Medulla oblongata (tissue), 1 donor: ENCODE data around the gene SYNJ1.
"Not testable (repeated sequence)": the region's sequence is repeated elsewhere in the genome, so short reads cannot be mapped to it uniquely, and the experiment has no call there.

Source experiments
- DNase-seq: peaks from one replicate; pipeline ENCODE4 v3.0.0-alpha.2; 2015; ENCODE audit errors: extremely low spot score

The SYNJ1 gene, protein sequence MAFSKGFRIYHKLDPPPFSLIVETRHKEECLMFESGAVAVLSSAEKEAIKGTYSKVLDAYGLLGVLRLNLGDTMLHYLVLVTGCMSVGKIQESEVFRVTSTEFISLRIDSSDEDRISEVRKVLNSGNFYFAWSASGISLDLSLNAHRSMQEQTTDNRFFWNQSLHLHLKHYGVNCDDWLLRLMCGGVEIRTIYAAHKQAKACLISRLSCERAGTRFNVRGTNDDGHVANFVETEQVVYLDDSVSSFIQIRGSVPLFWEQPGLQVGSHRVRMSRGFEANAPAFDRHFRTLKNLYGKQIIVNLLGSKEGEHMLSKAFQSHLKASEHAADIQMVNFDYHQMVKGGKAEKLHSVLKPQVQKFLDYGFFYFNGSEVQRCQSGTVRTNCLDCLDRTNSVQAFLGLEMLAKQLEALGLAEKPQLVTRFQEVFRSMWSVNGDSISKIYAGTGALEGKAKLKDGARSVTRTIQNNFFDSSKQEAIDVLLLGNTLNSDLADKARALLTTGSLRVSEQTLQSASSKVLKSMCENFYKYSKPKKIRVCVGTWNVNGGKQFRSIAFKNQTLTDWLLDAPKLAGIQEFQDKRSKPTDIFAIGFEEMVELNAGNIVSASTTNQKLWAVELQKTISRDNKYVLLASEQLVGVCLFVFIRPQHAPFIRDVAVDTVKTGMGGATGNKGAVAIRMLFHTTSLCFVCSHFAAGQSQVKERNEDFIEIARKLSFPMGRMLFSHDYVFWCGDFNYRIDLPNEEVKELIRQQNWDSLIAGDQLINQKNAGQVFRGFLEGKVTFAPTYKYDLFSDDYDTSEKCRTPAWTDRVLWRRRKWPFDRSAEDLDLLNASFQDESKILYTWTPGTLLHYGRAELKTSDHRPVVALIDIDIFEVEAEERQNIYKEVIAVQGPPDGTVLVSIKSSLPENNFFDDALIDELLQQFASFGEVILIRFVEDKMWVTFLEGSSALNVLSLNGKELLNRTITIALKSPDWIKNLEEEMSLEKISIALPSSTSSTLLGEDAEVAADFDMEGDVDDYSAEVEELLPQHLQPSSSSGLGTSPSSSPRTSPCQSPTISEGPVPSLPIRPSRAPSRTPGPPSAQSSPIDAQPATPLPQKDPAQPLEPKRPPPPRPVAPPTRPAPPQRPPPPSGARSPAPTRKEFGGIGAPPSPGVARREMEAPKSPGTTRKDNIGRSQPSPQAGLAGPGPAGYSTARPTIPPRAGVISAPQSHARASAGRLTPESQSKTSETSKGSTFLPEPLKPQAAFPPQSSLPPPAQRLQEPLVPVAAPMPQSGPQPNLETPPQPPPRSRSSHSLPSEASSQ (N-terminal part only)

DNA sequence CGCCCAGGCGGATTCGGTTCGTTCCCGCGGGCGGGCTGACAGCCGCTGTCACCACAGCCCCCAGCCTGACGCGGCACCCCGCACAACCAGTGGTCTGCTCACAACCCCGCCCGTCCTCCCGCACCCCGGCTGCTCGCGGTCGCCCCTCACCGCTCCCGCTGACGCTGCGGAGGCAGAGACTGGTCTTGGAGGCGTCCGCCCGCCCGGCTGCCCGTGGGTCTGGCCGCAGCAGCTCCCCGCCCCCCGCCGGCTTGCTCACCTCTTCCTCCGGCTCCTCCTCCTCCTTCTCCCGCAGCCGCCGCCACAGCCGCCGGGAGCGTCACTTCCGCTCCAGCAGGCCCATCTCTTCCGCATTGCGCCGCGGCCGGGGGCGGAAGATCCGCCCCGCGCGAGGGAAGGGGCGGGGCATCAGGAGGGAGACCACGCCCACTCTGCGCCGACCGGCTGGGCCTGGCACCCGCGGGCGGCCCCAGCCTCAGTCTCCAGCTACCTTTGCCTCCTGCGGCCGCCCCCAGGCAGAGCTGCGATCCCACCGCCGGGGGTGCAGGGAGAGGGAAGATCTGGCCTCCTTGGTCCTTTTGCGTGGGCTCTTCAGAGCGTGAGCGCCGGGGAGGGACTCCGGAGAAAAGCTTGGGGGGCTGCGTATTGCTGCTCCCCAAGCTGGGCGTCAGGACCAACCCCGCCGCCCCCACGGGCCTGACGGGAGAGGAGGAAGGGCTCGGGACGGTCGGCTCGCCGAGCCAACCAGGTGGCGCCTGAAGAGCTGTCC, at the start of gene SYNJ1:
TSS of gene SYNJ1 (minus strand) at position 327 of the 769 bp plus-strand sequence. CDS start 1,118 bp downstream, outside the sequence.
- peak; percentile 98 for DNase-seq

GRCh38 chr21:32777269-32777668, 49.5 kb upstream of the SYNJ1 start:
- no peak for DNase-seq

DNA sequence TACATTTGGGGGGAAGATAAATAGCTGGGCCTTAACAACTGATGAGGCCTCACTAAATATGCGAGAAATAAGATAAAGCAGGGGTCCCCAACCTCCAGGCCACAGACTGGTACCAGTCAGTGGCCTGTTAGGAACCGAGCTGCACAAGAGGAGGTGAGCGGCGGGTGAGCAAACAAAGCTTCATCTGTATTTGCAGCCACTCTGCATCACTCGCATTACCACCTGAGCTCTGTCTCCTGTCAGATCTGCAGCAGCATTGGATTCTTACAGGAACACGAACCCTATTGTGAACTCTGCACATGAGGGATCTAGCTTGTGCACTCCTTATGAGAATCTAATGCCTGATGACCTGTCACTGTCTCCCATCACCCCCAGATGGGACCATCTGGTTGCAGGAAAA, 48.9 kb upstream of the SYNJ1 start:
- DNase-seq: no peak

GRCh38 chr21:32773048-32773344, 45.2 kb upstream of the SYNJ1 start:
- DNase-seq: not testable (repeated sequence)

DNA sequence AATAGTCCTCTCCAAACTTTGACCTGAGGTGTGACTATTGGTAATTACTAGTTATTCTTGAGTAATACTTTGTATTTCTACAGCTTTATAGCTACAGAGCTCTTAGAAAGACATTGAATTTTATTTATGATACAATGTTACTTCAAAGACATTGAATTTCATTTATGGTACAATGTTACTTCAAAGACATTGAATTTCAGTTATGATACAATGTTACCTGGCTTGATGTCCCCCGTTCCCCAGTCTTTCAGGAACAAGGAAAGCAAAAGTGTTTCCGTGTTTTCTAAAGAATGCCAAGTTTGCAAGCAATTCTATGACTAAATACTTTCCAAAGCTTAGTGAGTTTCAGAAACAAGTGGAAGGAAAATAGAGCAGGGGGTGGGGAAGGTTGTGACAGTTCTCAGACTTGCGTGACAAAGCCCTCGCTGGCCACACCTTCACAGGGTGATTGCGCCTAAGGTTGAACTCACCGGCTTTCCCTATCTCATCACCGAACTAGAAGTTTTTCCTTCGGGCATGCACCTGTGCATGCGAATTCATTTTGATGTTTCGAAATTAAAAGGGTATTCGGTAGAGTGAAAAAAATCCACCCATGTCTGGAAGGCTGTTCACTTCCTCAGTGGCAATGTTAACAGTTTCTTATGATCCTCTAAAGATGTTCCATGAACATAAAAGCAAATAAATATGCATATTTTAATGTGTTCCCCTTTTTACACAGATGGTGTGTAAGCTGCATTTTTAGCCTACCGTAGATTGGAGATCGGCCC, 44.7 kb upstream of the SYNJ1 start:
- peak; percentile 40 for DNase-seq

GRCh38 chr21:32770871-32771523, 43.2 kb upstream of the SYNJ1 start:
- no peak for DNase-seq

DNA sequence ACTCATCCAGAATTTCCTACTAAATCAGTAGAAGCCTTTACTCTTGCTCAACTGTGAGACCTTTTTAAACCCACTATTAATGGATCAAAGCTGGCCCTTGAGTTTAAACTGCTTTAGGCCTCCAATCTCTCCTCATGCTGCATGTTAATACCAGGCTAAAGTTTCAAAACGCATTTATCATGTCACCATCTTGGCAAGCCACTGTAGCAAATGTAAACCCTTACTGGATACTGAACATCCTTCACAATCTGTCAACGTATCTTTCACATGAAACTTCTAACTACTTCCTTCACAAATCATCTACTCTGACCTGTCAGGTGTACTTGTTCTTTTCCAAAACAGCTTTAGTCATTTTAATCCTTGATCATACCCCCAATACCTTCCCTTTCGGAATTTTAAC, 40.7 kb upstream of the SYNJ1 start:
- DNase-seq: no peak

GRCh38 chr21:32765058-32765457, 37.2 kb upstream of the SYNJ1 start:
- DNase-seq: no peak

DNA sequence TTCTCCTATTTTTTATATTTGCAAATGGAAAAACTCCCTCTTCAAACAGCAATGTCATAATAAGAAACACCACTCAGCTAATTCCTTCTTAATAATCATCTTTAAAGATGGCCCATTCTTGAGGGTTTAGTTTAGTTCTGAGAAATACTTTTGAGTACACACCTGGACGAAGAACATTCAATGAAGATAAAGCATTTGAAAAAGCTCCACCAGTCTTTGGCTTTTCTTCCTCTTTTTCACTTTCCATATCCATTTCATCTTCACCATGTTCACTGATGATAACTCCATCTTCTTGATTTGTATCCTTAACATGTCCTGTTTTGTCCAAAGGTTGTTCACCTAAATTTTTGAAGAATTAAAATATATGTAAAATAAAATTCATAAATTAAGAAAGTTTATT, 36.4 kb upstream of the SYNJ1 start:
- DNase-seq: no peak

DNA sequence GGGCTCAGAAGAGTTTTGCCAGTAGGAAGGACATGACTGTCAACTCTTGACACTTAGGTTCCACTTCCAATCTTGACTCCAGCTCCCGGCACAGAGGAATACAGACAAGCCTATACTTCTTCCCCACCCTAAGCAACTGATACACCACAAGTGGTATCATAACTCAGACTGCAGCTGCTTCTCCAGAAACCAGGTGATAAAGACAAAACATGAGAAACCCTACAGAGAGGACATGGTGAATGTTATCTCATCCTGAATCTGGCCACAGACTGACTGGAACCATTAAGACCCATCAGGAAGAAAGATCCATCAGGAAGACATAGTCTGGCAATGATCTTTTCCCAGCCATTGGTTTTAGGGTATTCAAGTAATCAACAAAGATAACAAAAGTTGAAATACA, 30.0 kb upstream of the SYNJ1 start:
- DNase-seq: no peak

- no peak for DNase-seq
Observed at GRCh38 chr21:32756096-32756495, 28.3 kb upstream of the SYNJ1 start.

DNA sequence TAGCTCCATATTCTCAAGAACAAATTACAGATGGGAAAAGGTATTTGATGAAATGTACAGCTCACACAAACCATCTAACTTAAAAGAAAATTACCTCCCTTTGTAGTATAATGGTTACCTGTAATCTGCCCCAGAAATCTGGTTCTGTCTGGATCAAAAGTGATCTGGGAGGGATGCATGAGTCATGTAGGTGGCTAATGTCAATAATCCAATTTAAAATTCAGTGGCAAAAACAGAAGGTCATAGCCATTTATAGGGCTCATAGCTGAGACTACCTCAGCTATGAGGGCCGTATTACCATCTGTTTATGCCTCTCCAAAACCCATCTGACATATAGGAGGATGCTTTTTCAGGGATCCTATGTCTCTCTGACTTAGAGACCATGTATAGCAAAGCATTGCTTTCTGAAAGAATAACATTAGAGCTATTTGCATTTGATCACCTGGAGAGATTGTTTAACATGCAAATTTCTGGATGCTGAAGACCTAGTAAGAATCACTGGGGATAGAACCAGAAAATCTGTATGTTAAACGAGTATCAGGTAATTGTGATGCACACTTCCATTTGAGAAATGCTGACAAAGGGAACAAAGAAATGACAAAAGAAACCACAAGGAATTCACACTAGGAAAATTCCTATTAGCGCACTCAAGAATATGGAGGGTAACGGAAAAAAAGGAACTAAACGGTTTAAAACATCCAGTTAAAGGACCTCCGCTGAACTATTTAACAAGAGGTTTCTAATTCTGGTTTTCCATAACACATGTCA, 26.2 kb upstream of the SYNJ1 start:
- no peak for DNase-seq

GRCh38 chr21:32750405-32750804, 22.6 kb upstream of the SYNJ1 start:
- no peak for DNase-seq

- no peak for DNase-seq
Observed at GRCh38 chr21:32749662-32750061, 21.8 kb upstream of the SYNJ1 start.

DNA sequence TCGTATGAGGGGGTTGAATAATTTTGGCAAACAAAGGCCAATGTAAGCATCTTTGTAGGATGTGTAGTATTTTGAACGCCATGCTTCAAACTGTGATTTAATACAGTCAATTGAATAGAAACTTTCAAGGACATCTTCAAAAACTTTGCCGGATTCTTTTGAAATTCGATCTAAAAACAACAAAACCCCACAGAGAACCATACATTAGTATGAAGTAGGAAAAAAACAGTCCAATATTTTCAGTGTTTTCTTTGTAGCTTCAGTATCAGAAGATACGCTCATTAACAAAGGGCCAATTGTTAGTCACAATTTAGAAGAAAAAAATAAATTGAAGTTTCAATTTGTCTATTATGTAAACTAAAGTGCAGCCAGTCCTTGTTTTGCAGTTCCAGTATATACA, 20.7 kb upstream of the SYNJ1 start:
- peak; percentile 6 for DNase-seq

GRCh38 chr21:32747396-32747795, 19.6 kb upstream of the SYNJ1 start:
- no peak for DNase-seq

DNA sequence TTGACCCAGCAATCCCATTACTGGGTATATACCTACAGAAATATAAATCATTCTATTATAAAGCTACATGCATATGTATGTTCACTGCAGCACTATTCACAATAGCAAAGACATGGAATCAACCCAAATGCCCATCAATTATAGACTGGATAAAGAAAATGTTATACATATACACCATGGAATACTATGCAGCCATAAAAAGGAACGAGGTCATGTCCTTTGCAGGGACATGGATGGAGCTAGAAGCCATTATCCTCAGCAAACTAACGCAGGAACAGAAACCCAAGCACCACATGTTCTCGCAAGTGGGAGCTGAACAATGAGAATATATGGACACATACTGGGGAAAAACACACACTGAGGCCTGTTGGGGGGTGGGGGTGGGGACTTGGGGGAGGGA, 18.9 kb upstream of the SYNJ1 start:
- not testable (repeated sequence) for DNase-seq

DNA sequence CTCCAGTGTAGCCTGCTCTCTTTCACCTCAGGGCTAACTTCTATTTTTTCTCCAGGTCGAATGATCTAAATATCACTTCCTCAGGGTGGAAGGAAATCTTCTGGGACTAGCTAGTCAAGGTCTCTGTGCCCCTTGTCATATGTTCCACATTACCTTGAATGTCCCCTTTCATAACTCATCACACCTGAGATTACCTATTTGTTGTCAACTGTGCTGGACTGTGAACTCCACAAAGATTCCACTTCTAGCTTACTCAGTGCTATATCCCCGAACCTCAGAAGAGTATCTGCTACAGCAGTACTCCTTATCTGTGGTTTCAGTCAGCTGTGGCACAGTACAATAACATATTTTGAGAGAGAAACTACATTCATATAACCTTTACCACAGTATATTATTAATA, 14.6 kb upstream of the SYNJ1 start:
- no peak for DNase-seq

GRCh38 chr21:32741336-32741735, 13.5 kb upstream of the SYNJ1 start:
- no peak for DNase-seq
